Effector memory CD4-positive, alpha-beta T cell (primary cell): ENCODE data around the gene JPH3.
A peak's percentile ranks its signal among the peaks of the same experiment; 100 is the strongest.

Experiments used
- DNase-seq, 3 donors: peaks; one replicate each; pipeline ENCODE4 v3.0.0-alpha.2; 2020
- H3K27ac ChIP-seq: 2 replicates; pipeline ENCODE4 v1.7.0; 2013; ENCODE audit warnings: mild to moderate bottlenecking, low read length, moderate library complexity; ENCODE audit not compliant: insufficient read depth, poor library complexity, severe bottlenecking
- H3K27me3 ChIP-seq: replicated peaks from 2 replicates; pipeline ENCODE4 v1.7.0; 2013; ENCODE audit warnings: mild to moderate bottlenecking, low read length; ENCODE audit not compliant: insufficient read depth, control insufficient read depth, poor library complexity, severe bottlenecking
- H3K36me3 ChIP-seq: 2 replicates; pipeline ENCODE4 v1.7.0; 2013; ENCODE audit warnings: mild to moderate bottlenecking, low read length, moderate library complexity; ENCODE audit not compliant: control insufficient read depth, insufficient read depth
- H3K4me1 ChIP-seq: 2 replicates; pipeline ENCODE4 v1.7.0; 2013; ENCODE audit warnings: low read length, mild to moderate bottlenecking; ENCODE audit not compliant: control insufficient read depth, insufficient read depth, poor library complexity, severe bottlenecking
- H3K4me3 ChIP-seq: 2 replicates; pipeline ENCODE4 v1.7.0; 2013; ENCODE audit warnings: low read length, low read depth, mild to moderate bottlenecking; ENCODE audit not compliant: insufficient read depth, poor library complexity, severe bottlenecking
- H3K9me3 ChIP-seq: 2 replicates; pipeline ENCODE4 v1.7.0; 2013; ENCODE audit warnings: mild to moderate bottlenecking, low read length, moderate library complexity; ENCODE audit not compliant: control insufficient read depth
- total RNA-seq, 3 donors: gene quantifications; one replicate each; lab custom pipeline; 2026; lab: John Stamatoyannopoulos, UW

The JPH3 gene
- total RNA-seq, result 0 to 0.09 (median 0) reads per million in 3 donors

GRCh38 chr16:87602001-87602775 lies at the start of gene JPH3:
Gene JPH3, plus strand, starts transcription at chr16:87602508. Its CDS starts 639 bp downstream, at chr16:87603147.
- DNase-seq, result no peak
- H3K4me3 ChIP-seq, result peak within 1 kb of the TSS; percentile 32
- H3K27ac ChIP-seq, result no peak within 1 kb of the TSS
- H3K27me3 ChIP-seq, result peaks cover 42% of the 10 kb centered on the region
- peaks cover 7% of the 10 kb centered on the region for H3K4me1 ChIP-seq
- no peaks in the 10 kb centered on the region for H3K36me3 ChIP-seq
- no peaks in the 10 kb centered on the region for H3K9me3 ChIP-seq

GRCh38 chr16:87552772-87553573 lies 49.3 kb upstream of the JPH3 start:
- Histone ChIP-seq H3K4me1 (no peaks in the 10 kb centered on the region), H3K9me3 (no peaks in the 10 kb centered on the region), H3K27ac (no peak overlapping the region), H3K36me3 (no peaks in the 10 kb centered on the region), H3K27me3 (peaks cover 3% of the 10 kb centered on the region), H3K4me3 (no peak overlapping the region)
- no peak for DNase-seq

GRCh38 chr16:87554754-87555427 lies 47.4 kb upstream of the JPH3 start:
- Histone ChIP-seq H3K4me1 (no peaks in the 10 kb centered on the region), H3K27ac (no peak overlapping the region), H3K36me3 (no peaks in the 10 kb centered on the region), H3K4me3 (no peak overlapping the region), H3K27me3 (peaks cover 3% of the 10 kb centered on the region), H3K9me3 (no peaks in the 10 kb centered on the region)
- no peak for DNase-seq

GRCh38 chr16:87555647-87556046 lies 46.7 kb upstream of the JPH3 start:
- Histone ChIP-seq H3K27ac (no peak overlapping the region), H3K9me3 (no peaks in the 10 kb centered on the region), H3K36me3 (no peaks in the 10 kb centered on the region), H3K4me3 (no peak overlapping the region), H3K27me3 (peaks cover 3% of the 10 kb centered on the region), H3K4me1 (no peaks in the 10 kb centered on the region)
- DNase-seq, result no peak

- Histone ChIP-seq H3K27ac (no peak overlapping the region), H3K4me1 (no peaks in the 10 kb centered on the region), H3K4me3 (no peak overlapping the region), H3K36me3 (no peaks in the 10 kb centered on the region), H3K27me3 (peaks cover 3% of the 10 kb centered on the region), H3K9me3 (no peaks in the 10 kb centered on the region)
- no peak for DNase-seq
Measured at GRCh38 chr16:87556941-87557459, 45.3 kb upstream of the JPH3 start.

GRCh38 chr16:87558682-87559081 lies 43.6 kb upstream of the JPH3 start:
- peaks cover 3% of the 10 kb centered on the region for H3K27me3 ChIP-seq

GRCh38 chr16:87559945-87560344 lies 42.4 kb upstream of the JPH3 start:
- Histone ChIP-seq H3K4me1 (no peaks in the 10 kb centered on the region), H3K9me3 (no peaks in the 10 kb centered on the region), H3K27ac (no peak overlapping the region), H3K4me3 (no peak overlapping the region), H3K36me3 (no peaks in the 10 kb centered on the region), H3K27me3 (peaks cover 2% of the 10 kb centered on the region)
- no peak for DNase-seq

More at GRCh38 chr16:87558682-87559081, 43.6 kb upstream of the JPH3 start:
- Histone ChIP-seq H3K36me3 (no peaks in the 10 kb centered on the region), H3K4me3 (no peak overlapping the region), H3K27ac (no peak overlapping the region), H3K4me1 (no peaks in the 10 kb centered on the region), H3K9me3 (no peaks in the 10 kb centered on the region)
- no peak for DNase-seq

- Histone ChIP-seq H3K27ac (no peak overlapping the region), H3K36me3 (no peaks in the 10 kb centered on the region), H3K4me3 (no peak overlapping the region), H3K27me3 (no peaks in the 10 kb centered on the region), H3K9me3 (no peaks in the 10 kb centered on the region), H3K4me1 (no peaks in the 10 kb centered on the region)
- DNase-seq, result no peak
Measured at GRCh38 chr16:87560428-87561199, 41.7 kb upstream of the JPH3 start.
